ENCODE measurements around the gene FBN3.

DNA sequence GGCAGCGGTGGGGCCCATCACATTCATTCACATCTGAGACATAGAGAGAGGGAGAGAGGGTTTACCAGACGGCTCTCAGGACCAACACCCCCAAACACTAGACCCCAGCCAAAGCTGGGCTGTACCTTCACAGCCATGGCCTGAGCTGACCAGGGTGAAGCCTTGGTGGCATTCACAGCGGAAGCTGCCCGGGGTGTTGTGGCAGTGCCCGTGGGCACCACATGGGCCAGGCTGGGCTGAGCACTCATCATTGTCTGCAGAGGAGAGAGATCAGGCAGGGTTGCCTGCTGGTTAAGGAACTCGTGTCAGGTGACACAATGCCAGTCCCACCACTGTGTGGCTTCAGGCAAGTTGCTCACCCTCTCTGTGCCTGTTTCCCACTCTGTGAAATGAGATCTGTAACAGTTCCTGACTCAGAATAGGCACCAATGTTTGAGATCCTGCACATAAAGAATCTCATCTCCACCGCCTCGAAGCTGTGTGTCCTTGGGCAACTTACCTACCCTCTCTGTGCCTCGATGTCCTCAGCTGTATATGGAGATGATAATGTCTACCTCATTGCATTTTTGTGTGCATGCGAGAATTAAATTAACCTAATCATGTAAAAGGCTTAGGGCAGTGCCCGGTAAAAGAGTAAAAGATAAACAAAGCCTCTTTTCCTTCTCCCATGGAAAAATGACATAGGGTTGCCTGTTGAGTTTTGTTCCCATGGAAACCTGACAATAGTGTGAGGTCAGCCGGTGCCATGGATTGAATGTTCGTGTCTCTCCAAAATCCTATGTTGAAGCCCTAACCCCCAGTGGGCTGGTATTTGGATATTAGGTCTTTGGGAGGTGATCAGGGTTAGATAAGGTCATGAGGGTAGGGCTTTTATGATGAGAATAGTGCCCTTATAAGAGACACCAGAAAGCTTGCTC lies 74.0 kb downstream of the FBN3 start:
- TF ChIP-seq, protein P1, sequence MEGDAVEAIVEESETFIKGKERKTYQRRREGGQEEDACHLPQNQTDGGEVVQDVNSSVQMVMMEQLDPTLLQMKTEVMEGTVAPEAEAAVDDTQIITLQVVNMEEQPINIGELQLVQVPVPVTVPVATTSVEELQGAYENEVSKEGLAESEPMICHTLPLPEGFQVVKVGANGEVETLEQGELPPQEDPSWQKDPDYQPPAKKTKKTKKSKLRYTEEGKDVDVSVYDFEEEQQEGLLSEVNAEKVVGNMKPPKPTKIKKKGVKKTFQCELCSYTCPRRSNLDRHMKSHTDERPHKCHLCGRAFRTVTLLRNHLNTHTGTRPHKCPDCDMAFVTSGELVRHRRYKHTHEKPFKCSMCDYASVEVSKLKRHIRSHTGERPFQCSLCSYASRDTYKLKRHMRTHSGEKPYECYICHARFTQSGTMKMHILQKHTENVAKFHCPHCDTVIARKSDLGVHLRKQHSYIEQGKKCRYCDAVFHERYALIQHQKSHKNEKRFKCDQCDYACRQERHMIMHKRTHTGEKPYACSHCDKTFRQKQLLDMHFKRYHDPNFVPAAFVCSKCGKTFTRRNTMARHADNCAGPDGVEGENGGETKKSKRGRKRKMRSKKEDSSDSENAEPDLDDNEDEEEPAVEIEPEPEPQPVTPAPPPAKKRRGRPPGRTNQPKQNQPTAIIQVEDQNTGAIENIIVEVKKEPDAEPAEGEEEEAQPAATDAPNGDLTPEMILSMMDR (IDR thresholded peaks at IDR 0.05), result no peak
- TF ChIP-seq POLR2A (IDR thresholded peaks at IDR 0.05), result no peak

All from lower leg skin (tissue), 3 donors.